Right lobe of liver (tissue), 6 donors: ENCODE measurements around the gene GNAL. TPM values are rescaled to one million over a fixed set of nuclear protein-coding genes. Genes with fewer than 3 reads are reported as not detected.

Source experiments
- ATAC-seq, 4 donors: fragments of 200-7000 bp; cut with Tn5 transposase; one replicate each; pipeline ENCODE4 v1.9.1; 2020; ENCODE audit warnings: mild to moderate bottlenecking in 4 of 4, moderate library complexity in 4 of 4
- DNase-seq, 3 donors: peaks; one replicate each; pipeline ENCODE4 v3.0.0-alpha.2; 2020
- H3K27ac ChIP-seq, 3 donors: fragments of 200-600 bp; one replicate each; pipeline ENCODE4 v1.8.0; 2022
- H3K27me3 ChIP-seq, 2 donors: fragments of 200-600 bp; one replicate each; pipeline ENCODE4 v1.8.0; 2022
- H3K36me3 ChIP-seq, 4 donors: fragments of 200-600 bp; sonication (generic) in 1 of 4; one replicate each; pipeline versions ENCODE4 v1.5.1 to v1.8.0; 2017 to 2022; ENCODE audit warnings: control low read depth in 1 of 4
- H3K4me1 ChIP-seq, 4 donors: fragments of 200-600 bp; sonication (generic) in 1 of 4; one replicate each; pipeline versions ENCODE4 v1.5.1 to v1.8.0; 2017 to 2022; ENCODE audit warnings: control low read depth in 1 of 4
- H3K4me3 ChIP-seq, 3 donors: fragments of 200-600 bp; one replicate each; pipeline ENCODE4 v1.8.0; 2022
- H3K9me3 ChIP-seq, 4 donors: fragments of 200-600 bp; sonication (generic) in 1 of 4; one replicate each; pipeline versions ENCODE4 v1.5.1 to v1.8.0; 2017 to 2022; ENCODE audit warnings: control low read depth in 1 of 4
- POLR2A ChIP-seq: fragments of 450-650 bp; IDR thresholded peaks from one replicate; pipeline ENCODE4 v1.6.1; 2017; ENCODE audit warnings: antibody characterized with exemption, mild to moderate bottlenecking
- WGBS: methylation state at CpG from one replicate; pipeline ENCODE4 v1.1.6; 2018; ENCODE audit warnings: low coverage, low lambda C conversion rate; ENCODE audit not compliant: insufficient coverage; ENCODE audit errors: missing lambda C conversion rate; 5-methylcytosine and 5-hydroxymethylcytosine counted together
- intact Hi-C, 2 donors: fragments of 100-400 bp; cut with DNase I; formaldehyde crosslinking; loops; one replicate each; pipeline versions ENCODE4 v1.11.2 to v1.14.1; 2022
- total RNA-seq, 6 experiments: library from RNA; depleted of rRNA in 2 of 6; stranded (reverse); fragments of >200 nt in 2 of 6; fragmentation: NEBNext Ultra II Directional in 3 of 6; extraction: Animal tissue kit (Norgen Biotek cat#: 25700) in 3 of 6; gene quantifications; one replicate each; pipeline versions ENCODE4 v1.1.0 to v1.2.4, GENCODE V29; 2016 to 2023
- TF ChIP-seq, protein P1 (sequence below), 4 donors: fragments of 200-600 bp in 3 of 4; fragments of 450-650 bp in 1 of 4; IDR thresholded peaks; one replicate each; pipeline versions ENCODE4 v1.5.1 to v1.8.0; 2016 to 2022; ENCODE audit warnings: antibody characterized with exemption in 4 of 4, mild to moderate bottlenecking in 2 of 4
- donor health status: DM: no; HTN: yes; CAD: no.
- donor health status: DM: no; HTN: no; CAD: no.
- donor health status: DM: no; HTN: no; CAD: no.
- donor health status: DM: no; HTN: yes; CAD: no.
- donor health status: DM: no; HTN: yes; CAD: no.

GNAL gene
- total RNA-seq, 6 experiments from 2014 or later, result 0.19 to 1.9 (median 1.2) TPM

DNA sequence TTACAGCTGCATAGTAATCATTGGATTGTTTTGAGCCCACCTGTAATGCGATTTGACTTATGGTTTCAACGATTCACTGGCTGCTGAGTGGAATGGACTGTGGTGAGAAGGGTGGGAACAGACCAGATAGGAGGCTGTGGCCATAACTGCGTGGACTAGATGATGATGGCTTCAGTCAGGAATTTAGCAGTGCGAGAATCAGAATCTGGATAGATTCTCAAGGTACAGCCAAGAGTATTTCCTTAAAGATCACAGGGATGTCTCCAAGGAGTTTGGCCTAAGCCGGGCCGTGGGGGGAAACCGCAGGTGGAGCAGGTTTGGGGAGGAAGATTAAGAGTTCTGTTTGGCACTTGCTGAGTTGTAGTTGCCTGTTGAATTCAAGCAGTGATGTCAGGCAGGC lies 118.2 kb downstream of the GNAL start:
- WGBS, result 77% methylated on average over 7 of the region's 7 CpGs
- ATAC-seq, result no peak
- no peaks in the 10 kb centered on the region for H3K27me3 ChIP-seq
- H3K4me1 ChIP-seq, result no peaks in the 10 kb centered on the region
- H3K36me3 ChIP-seq, result no peaks in the 10 kb centered on the region
- intact Hi-C loops, result no loop called here
- H3K27ac ChIP-seq, result no peak overlapping the region
- no peak overlapping the region for H3K4me3 ChIP-seq
- no peak for DNase-seq
- no peak for TF ChIP-seq POLR2A
- TF ChIP-seq, protein P1, sequence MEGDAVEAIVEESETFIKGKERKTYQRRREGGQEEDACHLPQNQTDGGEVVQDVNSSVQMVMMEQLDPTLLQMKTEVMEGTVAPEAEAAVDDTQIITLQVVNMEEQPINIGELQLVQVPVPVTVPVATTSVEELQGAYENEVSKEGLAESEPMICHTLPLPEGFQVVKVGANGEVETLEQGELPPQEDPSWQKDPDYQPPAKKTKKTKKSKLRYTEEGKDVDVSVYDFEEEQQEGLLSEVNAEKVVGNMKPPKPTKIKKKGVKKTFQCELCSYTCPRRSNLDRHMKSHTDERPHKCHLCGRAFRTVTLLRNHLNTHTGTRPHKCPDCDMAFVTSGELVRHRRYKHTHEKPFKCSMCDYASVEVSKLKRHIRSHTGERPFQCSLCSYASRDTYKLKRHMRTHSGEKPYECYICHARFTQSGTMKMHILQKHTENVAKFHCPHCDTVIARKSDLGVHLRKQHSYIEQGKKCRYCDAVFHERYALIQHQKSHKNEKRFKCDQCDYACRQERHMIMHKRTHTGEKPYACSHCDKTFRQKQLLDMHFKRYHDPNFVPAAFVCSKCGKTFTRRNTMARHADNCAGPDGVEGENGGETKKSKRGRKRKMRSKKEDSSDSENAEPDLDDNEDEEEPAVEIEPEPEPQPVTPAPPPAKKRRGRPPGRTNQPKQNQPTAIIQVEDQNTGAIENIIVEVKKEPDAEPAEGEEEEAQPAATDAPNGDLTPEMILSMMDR (IDR thresholded peaks at IDR 0.05), result no peak
- no peaks in the 10 kb centered on the region for H3K9me3 ChIP-seq

DNA sequence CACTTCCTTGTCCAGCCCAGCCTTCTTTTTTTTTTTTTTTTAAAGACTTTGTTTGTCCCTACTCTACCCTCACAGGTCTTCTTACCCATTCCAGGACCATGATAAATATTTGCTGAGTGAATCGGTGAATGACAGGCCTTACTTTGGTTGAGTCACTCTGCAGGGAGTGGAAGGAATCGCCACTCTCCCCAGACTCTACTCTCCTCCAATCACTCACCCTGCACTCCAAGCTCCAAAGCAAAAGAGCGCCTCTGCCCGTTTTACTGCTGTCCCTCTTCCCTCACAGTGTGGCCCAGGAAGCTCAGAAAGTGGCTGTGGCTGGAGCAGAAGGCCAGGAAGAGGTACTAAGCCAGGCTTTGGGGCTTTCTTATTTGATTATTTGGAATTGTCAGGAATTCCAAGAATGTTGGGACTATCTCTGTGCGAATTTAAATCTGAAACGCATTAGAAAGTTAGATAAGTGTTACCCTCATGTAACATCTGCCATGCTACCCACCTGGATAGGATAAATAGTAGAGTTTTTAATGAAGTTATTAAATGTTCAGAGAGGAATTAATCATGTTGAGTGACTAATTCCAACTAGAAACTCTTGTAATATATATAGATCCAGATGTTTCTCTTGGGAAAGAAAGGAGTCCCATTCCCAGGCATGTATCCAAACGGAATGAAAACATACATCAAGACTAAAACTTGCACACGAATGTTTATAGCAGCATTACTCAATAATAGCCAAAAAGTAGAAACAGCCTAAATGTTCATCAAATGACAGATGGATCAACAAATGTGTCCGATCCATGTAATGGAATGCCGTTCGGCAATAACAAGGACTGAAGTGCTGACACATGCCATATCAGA lies 119.2 kb downstream of the GNAL start:
- no peaks in the 10 kb centered on the region for H3K27me3 ChIP-seq
- intact Hi-C loops, result no loop called here
- H3K27ac ChIP-seq, result no peak overlapping the region
- 57% methylated on average over 11 of the region's 11 CpGs for WGBS
- no peaks in the 10 kb centered on the region for H3K36me3 ChIP-seq
- ATAC-seq, result no peak
- H3K4me3 ChIP-seq, result no peak overlapping the region
- no peaks in the 10 kb centered on the region for H3K4me1 ChIP-seq
- H3K9me3 ChIP-seq, result no peaks in the 10 kb centered on the region
- DNase-seq, result no peak
- TF ChIP-seq, protein P1 (IDR thresholded peaks at IDR 0.05), result no peak
- no peak for TF ChIP-seq POLR2A

DNA sequence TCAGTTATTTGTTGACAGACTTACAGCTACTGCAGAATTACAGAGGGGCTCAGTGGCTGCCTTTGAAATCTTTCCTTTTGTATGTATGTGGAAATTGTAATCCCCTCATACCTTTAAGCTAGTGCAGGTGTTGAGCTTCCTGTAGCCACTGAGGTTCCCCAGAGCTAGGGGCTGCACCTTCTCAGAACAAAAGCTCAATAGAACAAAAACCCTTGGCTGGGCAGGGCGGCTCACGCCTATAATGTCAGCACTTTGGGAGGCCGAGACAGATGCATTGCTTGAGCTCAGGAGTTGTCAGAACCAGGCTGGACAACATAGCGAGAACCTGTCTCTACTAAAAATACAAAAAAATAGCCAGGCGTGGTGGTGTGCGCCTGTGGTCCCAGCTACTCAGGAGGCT lies 120.8 kb downstream of the GNAL start:
- Histone ChIP-seq H3K4me3 (no peak overlapping the region), H3K36me3 (no peaks in the 10 kb centered on the region), H3K27ac (no peak overlapping the region), H3K9me3 (no peaks in the 10 kb centered on the region), H3K27me3 (no peaks in the 10 kb centered on the region), H3K4me1 (no peaks in the 10 kb centered on the region)
- no peak for DNase-seq
- TF ChIP-seq POLR2A, result no peak
- TF ChIP-seq, protein P1 (IDR thresholded peaks at IDR 0.05), result no peak
- no peak for ATAC-seq
- 100% methylated on average over 3 of the region's 6 CpGs for WGBS
- intact Hi-C loops, result no loop called here

DNA sequence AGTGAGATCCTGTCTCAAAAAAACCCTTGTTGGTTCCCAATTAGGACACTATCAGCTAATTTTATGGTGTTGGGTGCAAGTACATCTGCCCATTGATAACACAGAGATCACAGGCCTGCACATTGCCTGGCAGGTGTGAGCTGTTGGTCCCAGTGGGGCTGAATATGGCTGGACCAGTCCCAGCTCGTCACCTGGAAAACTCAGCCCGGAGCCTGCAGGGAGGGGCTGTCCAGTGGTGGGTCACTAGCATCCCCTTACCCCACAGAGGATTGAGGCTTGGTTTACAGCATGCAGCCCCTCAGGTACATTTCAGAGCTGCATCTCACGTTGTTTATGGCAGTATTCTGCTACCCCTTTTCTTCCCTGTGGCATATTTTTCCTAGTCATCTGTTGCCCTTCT lies 121.3 kb downstream of the GNAL start:
- H3K36me3 ChIP-seq, result no peaks in the 10 kb centered on the region
- no peak overlapping the region for H3K4me3 ChIP-seq
- ATAC-seq (no peak), DNase-seq (no peak)
- H3K9me3 ChIP-seq, result no peaks in the 10 kb centered on the region
- no peak overlapping the region for H3K27ac ChIP-seq
- intact Hi-C loops, result no loop called here
- no peak for TF ChIP-seq POLR2A
- TF ChIP-seq, protein P1 (IDR thresholded peaks at IDR 0.05), result no peak
- WGBS, result no CpG with 5 or more reads among the region's 3 CpGs
- H3K27me3 ChIP-seq, result no peaks in the 10 kb centered on the region
- no peaks in the 10 kb centered on the region for H3K4me1 ChIP-seq
